Upper lobe of right lung (tissue), 1 donor: Measurements from ENCODE around the gene VAV1. TPM values are rescaled to one million over a fixed set of nuclear protein-coding genes. Genes with fewer than 3 reads are reported as not detected.

Experiments
- ATAC-seq: fragments of 200-7000 bp; cut with Tn5 transposase; one replicate; pipeline ENCODE4 v1.9.1; 2020; ENCODE audit warnings: mild to moderate bottlenecking, moderate library complexity
- DNase-seq: peaks from one replicate; pipeline ENCODE4 v3.0.0-alpha.2; 2020
- H3K27ac ChIP-seq: fragments of 200-600 bp; one replicate; pipeline ENCODE4 v1.8.0; 2022
- H3K27me3 ChIP-seq: fragments of 200-600 bp; one replicate; pipeline ENCODE4 v1.8.0; 2022; ENCODE audit warnings: mild to moderate bottlenecking
- H3K36me3 ChIP-seq: fragments of 200-600 bp; one replicate; pipeline ENCODE4 v1.8.0; 2022
- H3K4me1 ChIP-seq: fragments of 200-600 bp; one replicate; pipeline ENCODE4 v1.8.0; 2022
- H3K4me3 ChIP-seq: fragments of 200-600 bp; one replicate; pipeline ENCODE4 v1.8.0; 2022; ENCODE audit warnings: mild to moderate bottlenecking
- H3K9me3 ChIP-seq: fragments of 200-600 bp; one replicate; pipeline ENCODE4 v1.8.0; 2022
- intact Hi-C: fragments of 100-400 bp; cut with DNase I; formaldehyde crosslinking; loops from one replicate; pipeline ENCODE4 v1.11.0; 2022
- total RNA-seq: library from RNA; stranded (reverse); fragmentation: NEBNext Ultra II Directional; extraction: Animal tissue kit (Norgen Biotek cat#: 25700); gene quantifications from one replicate; pipeline ENCODE4 v1.2.1, GENCODE V29; 2021
- TF ChIP-seq, protein P1 (sequence below): fragments of 200-600 bp; IDR thresholded peaks from one replicate; pipeline ENCODE4 v1.8.0; 2022; ENCODE audit warnings: antibody characterized with exemption
- donor health status: DM: no; HTN: yes; CAD: no; lungs with severe emphysema.

Gene VAV1
- total RNA-seq, 1 donor from 2014 or later, result 31.6 TPM

GRCh38 chr19:6877766-6878165, 105.3 kb downstream of the VAV1 start:
- no peaks in the 10 kb centered on the region for H3K4me1 ChIP-seq
- intact Hi-C loops, result no loop called here
- ATAC-seq (no peak), DNase-seq (no peak)
- H3K27me3 ChIP-seq, result no peaks in the 10 kb centered on the region
- H3K36me3 ChIP-seq, result no peaks in the 10 kb centered on the region
- TF ChIP-seq, protein P1, sequence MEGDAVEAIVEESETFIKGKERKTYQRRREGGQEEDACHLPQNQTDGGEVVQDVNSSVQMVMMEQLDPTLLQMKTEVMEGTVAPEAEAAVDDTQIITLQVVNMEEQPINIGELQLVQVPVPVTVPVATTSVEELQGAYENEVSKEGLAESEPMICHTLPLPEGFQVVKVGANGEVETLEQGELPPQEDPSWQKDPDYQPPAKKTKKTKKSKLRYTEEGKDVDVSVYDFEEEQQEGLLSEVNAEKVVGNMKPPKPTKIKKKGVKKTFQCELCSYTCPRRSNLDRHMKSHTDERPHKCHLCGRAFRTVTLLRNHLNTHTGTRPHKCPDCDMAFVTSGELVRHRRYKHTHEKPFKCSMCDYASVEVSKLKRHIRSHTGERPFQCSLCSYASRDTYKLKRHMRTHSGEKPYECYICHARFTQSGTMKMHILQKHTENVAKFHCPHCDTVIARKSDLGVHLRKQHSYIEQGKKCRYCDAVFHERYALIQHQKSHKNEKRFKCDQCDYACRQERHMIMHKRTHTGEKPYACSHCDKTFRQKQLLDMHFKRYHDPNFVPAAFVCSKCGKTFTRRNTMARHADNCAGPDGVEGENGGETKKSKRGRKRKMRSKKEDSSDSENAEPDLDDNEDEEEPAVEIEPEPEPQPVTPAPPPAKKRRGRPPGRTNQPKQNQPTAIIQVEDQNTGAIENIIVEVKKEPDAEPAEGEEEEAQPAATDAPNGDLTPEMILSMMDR, result no peak
- H3K9me3 ChIP-seq, result no peaks in the 10 kb centered on the region
- no peak overlapping the region for H3K27ac ChIP-seq
- H3K4me3 ChIP-seq, result no peak overlapping the region

- H3K36me3 ChIP-seq, result no peaks in the 10 kb centered on the region
- TF ChIP-seq, protein P1, result no peak
- no peaks in the 10 kb centered on the region for H3K4me1 ChIP-seq
- DNase-seq (no peak), ATAC-seq (no peak)
- no peaks in the 10 kb centered on the region for H3K27me3 ChIP-seq
- intact Hi-C loops, result no loop called here
- H3K9me3 ChIP-seq, result no peaks in the 10 kb centered on the region
- no peak overlapping the region for H3K27ac ChIP-seq
- no peak overlapping the region for H3K4me3 ChIP-seq
Measured at GRCh38 chr19:6886277-6886897, 113.9 kb downstream of the VAV1 start.

- Histone ChIP-seq H3K27me3 (no peaks in the 10 kb centered on the region), H3K36me3 (no peaks in the 10 kb centered on the region), H3K4me3 (no peak within 1 kb of the TSS), H3K9me3 (no peaks in the 10 kb centered on the region), H3K4me1 (no peaks in the 10 kb centered on the region), H3K27ac (no peak within 1 kb of the TSS)
- intact Hi-C loops, result no loop called here
- DNase-seq (no peak), ATAC-seq (peak; percentile 60)
- TF ChIP-seq, protein P1, result no peak
Measured at GRCh38 chr19:6887316-6887715, 114.8 kb downstream of the VAV1 start, which contains the start of gene ADGRE1. Gene ADGRE1, plus strand, starts transcription at chr19:6887579. Its CDS starts 30 bp downstream, at chr19:6887609.

DNA sequence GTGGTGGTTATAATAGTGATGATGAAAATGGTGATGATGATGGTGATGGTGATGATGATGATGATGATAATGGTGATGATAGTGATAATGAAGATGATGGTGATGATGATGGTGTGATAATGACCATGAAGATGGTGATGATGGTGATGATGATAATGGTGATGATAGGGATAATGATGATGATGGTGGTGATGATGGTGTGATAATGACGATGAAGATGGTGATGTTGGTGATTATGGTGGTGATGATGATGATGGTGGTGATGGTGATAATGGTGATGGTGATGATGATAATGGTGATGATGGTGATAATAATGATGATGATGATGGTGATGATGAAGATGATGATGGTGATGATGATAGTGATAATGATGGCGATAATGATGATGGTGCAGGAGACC, 116.5 kb downstream of the VAV1 start:
- Histone ChIP-seq H3K4me3 (no peak overlapping the region), H3K36me3 (no peaks in the 10 kb centered on the region), H3K4me1 (no peaks in the 10 kb centered on the region), H3K27ac (no peak overlapping the region), H3K9me3 (no peaks in the 10 kb centered on the region), H3K27me3 (no peaks in the 10 kb centered on the region)
- DNase-seq (no peak), ATAC-seq (no peak)
- TF ChIP-seq, protein P1, result no peak
- intact Hi-C loops, result no loop called here

DNA sequence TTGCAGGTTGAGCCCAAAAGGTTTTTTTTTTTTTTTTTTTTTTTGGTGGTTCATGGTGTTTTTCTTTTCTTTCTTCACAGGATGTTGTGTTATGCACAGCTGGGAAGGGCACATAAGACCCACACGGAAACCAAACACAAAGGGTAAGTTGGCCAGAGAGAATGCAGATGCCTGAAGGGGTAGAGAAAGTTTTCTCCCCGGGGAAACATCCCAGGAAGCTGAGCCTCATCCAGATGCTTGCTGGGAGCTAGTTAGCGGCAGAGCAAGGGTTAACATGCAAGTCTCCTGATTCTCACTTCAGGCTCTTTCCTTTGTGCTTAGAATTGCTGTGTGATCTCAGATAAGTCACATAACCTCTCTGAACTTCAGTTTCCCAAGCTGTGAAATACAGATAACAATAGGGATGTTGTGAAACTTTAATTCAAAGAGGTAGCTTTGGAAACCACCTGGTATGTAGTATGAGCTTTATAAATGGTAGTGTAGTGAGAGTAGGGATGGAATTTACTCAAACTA, 117.9 kb downstream of the VAV1 start:
- Histone ChIP-seq H3K4me3 (no peak overlapping the region), H3K9me3 (no peaks in the 10 kb centered on the region), H3K27me3 (no peaks in the 10 kb centered on the region), H3K36me3 (no peaks in the 10 kb centered on the region), H3K4me1 (no peaks in the 10 kb centered on the region), H3K27ac (no peak overlapping the region)
- ATAC-seq (no peak), DNase-seq (no peak)
- intact Hi-C loops, result no loop called here
- TF ChIP-seq, protein P1, result no peak
